CD4-positive, alpha-beta T cell (primary cell): ENCODE data around the gene MITF. TPM values are rescaled to one million over a fixed set of nuclear protein-coding genes. Genes with fewer than 3 reads are reported as not detected.

Source experiments
- ATAC-seq: fragments of 200-7000 bp; cut with Tn5 transposase; one replicate; pipeline ENCODE4 v1.10.0; 2022; ENCODE audit warnings: mild to moderate bottlenecking; ENCODE audit not compliant: poor library complexity
- CTCF ChIA-PET: fragments of 350-600 bp; sonication (Branson Sonifier 250); formaldehyde crosslinking; loops from one replicate; lab custom pipeline; 2021; ENCODE audit warnings: antibody characterized with exemption, inconsistent platforms; lab: Charles Lee
- POLR2A ChIA-PET: fragments of 350-600 bp; sonication (Branson Sonifier 250); formaldehyde crosslinking; loops from one replicate; lab custom pipeline; 2021; ENCODE audit warnings: antibody characterized with exemption, inconsistent platforms; lab: Charles Lee
- DNase-seq, 14 experiments: peaks; one replicate each; pipeline ENCODE4 v3.0.0-alpha.2; 2013 to 2020; ENCODE audit warnings: mixed read lengths in 2 of 14
- H3K27ac ChIP-seq, 2 donors: one replicate each; pipeline versions ENCODE4 v1.5.1 to v1.7.0; 2013; ENCODE audit warnings: low read length in 2 of 2, low read depth in 1 of 2, mild to moderate bottlenecking in 1 of 2
- H3K27me3 ChIP-seq, 2 experiments: 1 replicate in 1 of 2; 2 replicates in 1 of 2; pipeline versions ENCODE4 v1.6.1 to v1.7.0; 2013; ENCODE audit warnings: low read length in 2 of 2, control low read depth in 1 of 2, mild to moderate bottlenecking in 1 of 2, moderate library complexity in 1 of 2; ENCODE audit not compliant: insufficient read depth in 2 of 2, control insufficient read depth in 1 of 2
- H3K36me3 ChIP-seq: one replicate; pipeline ENCODE4 v1.6.1; 2013; ENCODE audit warnings: low read length, control low read depth; ENCODE audit not compliant: insufficient read depth
- H3K4me1 ChIP-seq: one replicate; pipeline ENCODE4 v1.6.1; 2013; ENCODE audit warnings: low read length, control low read depth; ENCODE audit not compliant: insufficient read depth
- H3K4me3 ChIP-seq: one replicate; pipeline ENCODE4 v1.5.1; 2013; ENCODE audit warnings: mild to moderate bottlenecking, low read length, moderate library complexity
- H3K9me3 ChIP-seq, 2 experiments: 1 replicate in 1 of 2; 2 replicates in 1 of 2; pipeline versions ENCODE4 v1.6.1 to v1.7.0; 2013; ENCODE audit warnings: low read length in 2 of 2, mild to moderate bottlenecking in 2 of 2, control low read depth in 1 of 2, moderate library complexity in 1 of 2; ENCODE audit not compliant: control insufficient read depth in 1 of 2, insufficient read depth in 1 of 2
- H3K27ac Mint-ChIP-seq: one replicate; pipeline ENCODE4 v1.8.0; 2020; ENCODE audit warnings: mixed read lengths
- H3K27me3 Mint-ChIP-seq: one replicate; pipeline ENCODE4 v1.8.0; 2021; ENCODE audit warnings: mixed read lengths
- H3K36me3 Mint-ChIP-seq: one replicate; pipeline ENCODE4 v1.8.0; 2021; ENCODE audit warnings: low read depth, mixed read lengths
- H3K4me1 Mint-ChIP-seq: one replicate; pipeline ENCODE4 v1.8.0; 2021; ENCODE audit warnings: low read depth, mixed read lengths
- H3K4me3 Mint-ChIP-seq: one replicate; pipeline ENCODE4 v1.8.0; 2020; ENCODE audit warnings: mild to moderate bottlenecking, mixed read lengths
- H3K9me3 Mint-ChIP-seq: one replicate; pipeline ENCODE4 v1.8.0; 2020; ENCODE audit warnings: mixed read lengths
- intact Hi-C, 2 experiments: fragments of 100-400 bp; cut with DNase I in 1 of 2; cut with micrococcal nuclease in 1 of 2; formaldehyde crosslinking; loops; one replicate each; pipeline versions ENCODE4 v1.15.1 to v1.9.0; 2023 to 2025; cut with DNase I, micrococcal nuclease
- total RNA-seq, 174 experiments: library from RNA in 2 of 174; stranded (reverse) in 2 of 174; gene quantifications; one replicate each; pipeline ENCODE4 v1.2.3 and lab custom pipeline; 2021 to 2026
- TF ChIP-seq, protein P1 (sequence below): fragments of 200-600 bp; IDR thresholded peaks from one replicate; pipeline ENCODE4 v1.8.0; 2022; ENCODE audit warnings: antibody characterized with exemption, mild to moderate bottlenecking

MITF gene
- total RNA-seq, 2 experiments from 2014 or later, result not detected

DNA sequence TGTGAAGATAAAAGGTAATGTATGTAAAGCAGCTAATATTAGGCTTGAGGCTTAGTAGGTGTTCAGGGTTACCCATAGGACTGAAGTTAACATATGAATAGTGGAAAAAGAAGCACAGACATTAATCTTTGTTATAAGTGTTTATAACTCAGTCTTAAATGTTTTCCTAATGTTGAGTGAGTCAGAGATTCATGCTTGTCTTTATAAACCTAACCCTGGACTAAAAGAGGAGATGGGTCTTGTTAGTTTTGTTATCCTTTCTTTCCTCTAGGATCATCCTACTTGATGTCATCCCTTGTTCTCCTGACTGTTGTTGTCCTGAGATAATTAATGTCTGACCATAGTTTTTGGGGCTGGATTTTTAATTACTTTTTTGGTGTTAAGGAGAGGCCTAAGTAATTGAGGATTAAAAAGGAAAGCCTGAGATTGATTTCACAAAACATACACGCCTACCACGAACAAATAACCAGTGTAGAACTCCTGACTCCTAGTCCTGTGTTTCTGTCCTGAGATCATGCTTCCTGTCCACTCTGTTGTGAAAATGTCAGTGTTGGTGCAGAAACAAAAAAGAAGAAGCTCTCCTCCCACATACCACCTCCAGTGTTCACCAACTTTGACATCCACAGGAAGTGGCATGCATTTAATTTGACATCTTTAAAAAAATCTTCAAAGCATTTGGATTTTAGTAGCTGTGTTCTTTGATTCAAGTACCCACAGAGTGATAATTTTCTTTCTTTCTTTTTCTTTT, 8.4 kb downstream of the MITF start:
- peaks cover 0 to under 1% of the 10 kb centered on the region in 2 experiments for H3K9me3 ChIP-seq
- H3K27ac ChIP-seq, result no peak overlapping the region
- CTCF ChIA-PET, result no interaction called here
- H3K9me3 Mint-ChIP-seq, result peaks cover 4% of the 10 kb centered on the region
- TF ChIP-seq, protein P1, sequence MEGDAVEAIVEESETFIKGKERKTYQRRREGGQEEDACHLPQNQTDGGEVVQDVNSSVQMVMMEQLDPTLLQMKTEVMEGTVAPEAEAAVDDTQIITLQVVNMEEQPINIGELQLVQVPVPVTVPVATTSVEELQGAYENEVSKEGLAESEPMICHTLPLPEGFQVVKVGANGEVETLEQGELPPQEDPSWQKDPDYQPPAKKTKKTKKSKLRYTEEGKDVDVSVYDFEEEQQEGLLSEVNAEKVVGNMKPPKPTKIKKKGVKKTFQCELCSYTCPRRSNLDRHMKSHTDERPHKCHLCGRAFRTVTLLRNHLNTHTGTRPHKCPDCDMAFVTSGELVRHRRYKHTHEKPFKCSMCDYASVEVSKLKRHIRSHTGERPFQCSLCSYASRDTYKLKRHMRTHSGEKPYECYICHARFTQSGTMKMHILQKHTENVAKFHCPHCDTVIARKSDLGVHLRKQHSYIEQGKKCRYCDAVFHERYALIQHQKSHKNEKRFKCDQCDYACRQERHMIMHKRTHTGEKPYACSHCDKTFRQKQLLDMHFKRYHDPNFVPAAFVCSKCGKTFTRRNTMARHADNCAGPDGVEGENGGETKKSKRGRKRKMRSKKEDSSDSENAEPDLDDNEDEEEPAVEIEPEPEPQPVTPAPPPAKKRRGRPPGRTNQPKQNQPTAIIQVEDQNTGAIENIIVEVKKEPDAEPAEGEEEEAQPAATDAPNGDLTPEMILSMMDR, result no peak
- H3K27me3 Mint-ChIP-seq, result peaks cover 7% of the 10 kb centered on the region
- H3K27me3 ChIP-seq, result no peaks in the 10 kb centered on the region
- no peak overlapping the region for H3K4me3 Mint-ChIP-seq
- DNase-seq, result peak in 1 of 14 experiments; percentile 12
- peaks cover 2% of the 10 kb centered on the region for H3K4me1 ChIP-seq
- H3K4me1 Mint-ChIP-seq, result peaks cover 10% of the 10 kb centered on the region
- H3K4me3 ChIP-seq, result no peak overlapping the region
- POLR2A ChIA-PET, result no interaction called here
- no peak for ATAC-seq
- no peaks in the 10 kb centered on the region for H3K36me3 Mint-ChIP-seq
- H3K36me3 ChIP-seq, result no peaks in the 10 kb centered on the region
- intact Hi-C loops, result no loop called here
- H3K27ac Mint-ChIP-seq, result no peak overlapping the region

DNA sequence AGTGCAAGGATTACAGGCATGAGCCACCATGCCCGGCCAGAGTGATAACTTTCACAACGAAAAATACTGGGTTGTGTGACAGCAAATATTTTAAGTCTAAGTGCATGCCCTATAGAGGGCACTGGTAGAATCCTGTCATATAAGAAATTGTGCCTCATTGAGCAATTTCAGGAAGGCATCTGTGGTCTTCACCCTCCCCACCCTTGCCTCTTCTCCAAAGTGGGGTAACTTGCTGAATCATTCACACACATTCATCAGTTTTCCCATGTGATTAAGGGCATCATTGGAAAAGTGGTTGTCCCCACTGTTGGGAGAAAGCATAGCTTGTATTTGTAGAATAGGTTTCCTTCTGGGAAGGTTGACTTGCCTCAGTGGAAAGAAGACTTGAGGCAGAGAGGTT, 9.2 kb downstream of the MITF start:
- H3K9me3 Mint-ChIP-seq, result peaks cover 4% of the 10 kb centered on the region
- H3K27ac Mint-ChIP-seq, result no peak overlapping the region
- intact Hi-C loops, result no loop called here
- TF ChIP-seq, protein P1, result no peak
- CTCF ChIA-PET, result no interaction called here
- H3K27me3 Mint-ChIP-seq, result peaks cover 1% of the 10 kb centered on the region
- H3K27ac ChIP-seq, result no peak overlapping the region
- H3K4me1 ChIP-seq, result peaks cover 2% of the 10 kb centered on the region
- ATAC-seq, result no peak
- no peaks in the 10 kb centered on the region for H3K36me3 ChIP-seq
- DNase-seq, result no peak
- peaks cover 0 to 9% of the 10 kb centered on the region in 2 experiments for H3K9me3 ChIP-seq
- H3K27me3 ChIP-seq, result no peaks in the 10 kb centered on the region
- POLR2A ChIA-PET, result no interaction called here
- no peak overlapping the region for H3K4me3 ChIP-seq
- H3K4me1 Mint-ChIP-seq, result peaks cover 10% of the 10 kb centered on the region
- H3K36me3 Mint-ChIP-seq, result no peaks in the 10 kb centered on the region
- H3K4me3 Mint-ChIP-seq, result no peak overlapping the region

- H3K9me3 Mint-ChIP-seq, result peaks cover 4% of the 10 kb centered on the region
- DNase-seq (no peak), ATAC-seq (no peak)
- H3K36me3 ChIP-seq, result no peaks in the 10 kb centered on the region
- H3K4me3 Mint-ChIP-seq, result no peak overlapping the region
- H3K36me3 Mint-ChIP-seq, result no peaks in the 10 kb centered on the region
- H3K27ac ChIP-seq, result no peak overlapping the region
- no peaks in the 10 kb centered on the region for H3K27me3 ChIP-seq
- H3K27me3 Mint-ChIP-seq, result no peaks in the 10 kb centered on the region
- H3K4me3 ChIP-seq, result no peak overlapping the region
- ChIA-PET POLR2A (no interaction called here), CTCF (no interaction called here)
- intact Hi-C loops, result no loop called here
- peaks cover 2% of the 10 kb centered on the region for H3K4me1 ChIP-seq
- H3K9me3 ChIP-seq, result peaks cover 0 to 10% of the 10 kb centered on the region in 2 experiments
- peaks cover 10% of the 10 kb centered on the region for H3K4me1 Mint-ChIP-seq
- TF ChIP-seq, protein P1, result no peak
- H3K27ac Mint-ChIP-seq, result no peak overlapping the region
Observed at GRCh38 chr3:69749461-69749860, 10.2 kb downstream of the MITF start.
